Right lobe of liver (tissue), 6 donors: ENCODE measurements around the gene BMAL1. TPM values are rescaled to one million over a fixed set of nuclear protein-coding genes. Genes with fewer than 3 reads are reported as not detected.

Source experiments
- ATAC-seq, 4 donors: fragments of 200-7000 bp; cut with Tn5 transposase; one replicate each; pipeline ENCODE4 v1.9.1; 2020; ENCODE audit warnings: mild to moderate bottlenecking in 4 of 4, moderate library complexity in 4 of 4
- DNase-seq, 3 donors: peaks; one replicate each; pipeline ENCODE4 v3.0.0-alpha.2; 2020
- H3K27ac ChIP-seq, 3 donors: fragments of 200-600 bp; one replicate each; pipeline ENCODE4 v1.8.0; 2022
- H3K27me3 ChIP-seq, 2 donors: fragments of 200-600 bp; one replicate each; pipeline ENCODE4 v1.8.0; 2022
- H3K36me3 ChIP-seq, 4 donors: fragments of 200-600 bp; sonication (generic) in 1 of 4; one replicate each; pipeline versions ENCODE4 v1.5.1 to v1.8.0; 2017 to 2022; ENCODE audit warnings: control low read depth in 1 of 4
- H3K4me1 ChIP-seq, 4 donors: fragments of 200-600 bp; sonication (generic) in 1 of 4; one replicate each; pipeline versions ENCODE4 v1.5.1 to v1.8.0; 2017 to 2022; ENCODE audit warnings: control low read depth in 1 of 4
- H3K4me3 ChIP-seq, 3 donors: fragments of 200-600 bp; one replicate each; pipeline ENCODE4 v1.8.0; 2022
- H3K9me3 ChIP-seq, 4 donors: fragments of 200-600 bp; sonication (generic) in 1 of 4; one replicate each; pipeline versions ENCODE4 v1.5.1 to v1.8.0; 2017 to 2022; ENCODE audit warnings: control low read depth in 1 of 4
- CTCF ChIP-seq, 4 donors: fragments of 200-600 bp in 3 of 4; fragments of 450-650 bp in 1 of 4; IDR thresholded peaks; one replicate each; pipeline versions ENCODE4 v1.5.1 to v1.8.0; 2016 to 2022; ENCODE audit warnings: antibody characterized with exemption in 4 of 4, mild to moderate bottlenecking in 2 of 4
- POLR2A ChIP-seq: fragments of 450-650 bp; IDR thresholded peaks from one replicate; pipeline ENCODE4 v1.6.1; 2017; ENCODE audit warnings: antibody characterized with exemption, mild to moderate bottlenecking
- WGBS: methylation state at CpG from one replicate; pipeline ENCODE4 v1.1.6; 2018; ENCODE audit warnings: low coverage, low lambda C conversion rate; ENCODE audit not compliant: insufficient coverage; ENCODE audit errors: missing lambda C conversion rate; 5-methylcytosine and 5-hydroxymethylcytosine counted together
- intact Hi-C, 2 donors: fragments of 100-400 bp; cut with DNase I; formaldehyde crosslinking; loops; one replicate each; pipeline versions ENCODE4 v1.11.2 to v1.14.1; 2022
- total RNA-seq, 6 experiments: library from RNA; depleted of rRNA in 2 of 6; stranded (reverse); fragments of >200 nt in 2 of 6; fragmentation: NEBNext Ultra II Directional in 3 of 6; extraction: Animal tissue kit (Norgen Biotek cat#: 25700) in 3 of 6; gene quantifications; one replicate each; pipeline versions ENCODE4 v1.1.0 to v1.2.4, GENCODE V29; 2016 to 2023
- donor health status: DM: no; HTN: yes; CAD: no.
- donor health status: DM: no; HTN: no; CAD: no.
- donor health status: DM: no; HTN: no; CAD: no.
- donor health status: DM: no; HTN: yes; CAD: no.
- donor health status: DM: no; HTN: yes; CAD: no.

The BMAL1 gene
- total RNA-seq, 6 experiments from 2014 or later = 9.9 to 38.0 (median 12.9) TPM

- no peak overlapping the region for H3K27ac ChIP-seq
- no peaks in the 10 kb centered on the region for H3K9me3 ChIP-seq
- H3K36me3 ChIP-seq = no peaks in the 10 kb centered on the region
- H3K4me3 ChIP-seq = no peak overlapping the region
- H3K27me3 ChIP-seq = no peaks in the 10 kb centered on the region
- intact Hi-C loops = no loop called here
- DNase-seq (peak in 1 of 3 donors; percentile 41), ATAC-seq (peak; percentile 79 to 93 (median 84))
- peaks cover 0 to 34% (median 16%) of the 10 kb centered on the region in 4 donors for H3K4me1 ChIP-seq
- WGBS = 8% methylated on average over 4 of the region's 5 CpGs
- TF ChIP-seq CTCF (IDR thresholded peaks at IDR 0.05) (no peak), POLR2A (no peak)
Observed at GRCh38 chr11:13297917-13298356, 20.3 kb downstream of the BMAL1 start.

- Histone ChIP-seq H3K4me1 (peaks cover 0 to 34% (median 16%) of the 10 kb centered on the region in 4 donors), H3K9me3 (no peaks in the 10 kb centered on the region), H3K4me3 (no peak overlapping the region), H3K27ac (no peak overlapping the region), H3K27me3 (no peaks in the 10 kb centered on the region), H3K36me3 (no peaks in the 10 kb centered on the region)
- intact Hi-C loops = no loop called here
- TF ChIP-seq POLR2A = no peak
- TF ChIP-seq CTCF (IDR thresholded peaks at IDR 0.05) = no peak
- DNase-seq (no peak), ATAC-seq (no peak)
- WGBS = 68% methylated on average over 4 of the region's 4 CpGs
Observed at GRCh38 chr11:13298765-13299164, 21.2 kb downstream of the BMAL1 start.

- ATAC-seq = no peak
- TF ChIP-seq CTCF (IDR thresholded peaks at IDR 0.05) (no peak), POLR2A (no peak)
- H3K4me1 ChIP-seq = peaks cover 0 to 51% (median 20%) of the 10 kb centered on the region in 4 donors
- H3K27ac ChIP-seq = no peak overlapping the region
- no peaks in the 10 kb centered on the region for H3K36me3 ChIP-seq
- no peaks in the 10 kb centered on the region for H3K9me3 ChIP-seq
- H3K27me3 ChIP-seq = no peaks in the 10 kb centered on the region
- intact Hi-C loops = no loop called here
- DNase-seq = no peak
- no peak overlapping the region for H3K4me3 ChIP-seq
Observed at GRCh38 chr11:13301522-13301921, 23.9 kb downstream of the BMAL1 start.

GRCh38 chr11:13302420-13302958 is 24.9 kb downstream of the BMAL1 start:
- 71% methylated on average over 7 of the region's 8 CpGs for WGBS
- H3K4me1 ChIP-seq = peaks cover 0 to 43% (median 16%) of the 10 kb centered on the region in 4 donors
- intact Hi-C loops = no loop called here
- no peaks in the 10 kb centered on the region for H3K27me3 ChIP-seq
- TF ChIP-seq CTCF (IDR thresholded peaks at IDR 0.05) = no peak
- TF ChIP-seq POLR2A = no peak
- H3K4me3 ChIP-seq = no peak overlapping the region
- H3K9me3 ChIP-seq = no peaks in the 10 kb centered on the region
- no peak overlapping the region for H3K27ac ChIP-seq
- DNase-seq (no peak), ATAC-seq (no peak)
- no peaks in the 10 kb centered on the region for H3K36me3 ChIP-seq
